IPS-18a (cell line): ENCODE data around the gene WBP1L.
A peak's percentile ranks its signal among the peaks of the same experiment; 100 is the strongest.

Experiments used
- H3K27ac ChIP-seq: one replicate; pipeline ENCODE4 v1.5.1; 2013; ENCODE audit warnings: low read length
- H3K27me3 ChIP-seq: one replicate; pipeline ENCODE4 v1.6.1; 2013; ENCODE audit warnings: mild to moderate bottlenecking, low read length; ENCODE audit not compliant: control insufficient read depth, insufficient read depth
- H3K36me3 ChIP-seq: one replicate; pipeline ENCODE4 v1.6.1; 2013; ENCODE audit warnings: low read depth, low read length; ENCODE audit not compliant: control insufficient read depth
- H3K4me1 ChIP-seq: one replicate; pipeline ENCODE4 v1.6.1; 2013; ENCODE audit warnings: low read depth, low read length; ENCODE audit not compliant: control insufficient read depth
- H3K4me3 ChIP-seq: one replicate; pipeline ENCODE4 v1.5.1; 2013; ENCODE audit warnings: low read length
- H3K9ac ChIP-seq: one replicate; pipeline ENCODE4 v1.6.1; 2013; ENCODE audit warnings: mild to moderate bottlenecking, low read length, moderate library complexity
- H3K9me3 ChIP-seq: one replicate; pipeline ENCODE4 v1.6.1; 2013; ENCODE audit warnings: low read depth, low read length; ENCODE audit not compliant: control insufficient read depth

WBP1L gene

GRCh38 chr10:102785818-102786217 lies 42.1 kb downstream of the WBP1L start:
- no peak overlapping the region for H3K27ac ChIP-seq
- no peak overlapping the region for H3K9ac ChIP-seq
- no peak overlapping the region for H3K4me3 ChIP-seq
- H3K36me3 ChIP-seq = no peaks in the 10 kb centered on the region
- peaks cover 2% of the 10 kb centered on the region for H3K4me1 ChIP-seq
- H3K27me3 ChIP-seq = no peaks in the 10 kb centered on the region
- no peaks in the 10 kb centered on the region for H3K9me3 ChIP-seq

GRCh38 chr10:102791754-102792395 lies 48.1 kb downstream of the WBP1L start:
- no peak overlapping the region for H3K27ac ChIP-seq
- no peaks in the 10 kb centered on the region for H3K9me3 ChIP-seq
- H3K4me3 ChIP-seq = no peak overlapping the region
- no peak overlapping the region for H3K9ac ChIP-seq
- H3K27me3 ChIP-seq = no peaks in the 10 kb centered on the region
- no peaks in the 10 kb centered on the region for H3K36me3 ChIP-seq
- peaks cover 1% of the 10 kb centered on the region for H3K4me1 ChIP-seq

- no peaks in the 10 kb centered on the region for H3K9me3 ChIP-seq
- no peak overlapping the region for H3K4me3 ChIP-seq
- no peak overlapping the region for H3K9ac ChIP-seq
- H3K4me1 ChIP-seq = peaks cover 18% of the 10 kb centered on the region
- H3K27ac ChIP-seq = no peak overlapping the region
- H3K36me3 ChIP-seq = no peaks in the 10 kb centered on the region
- no peaks in the 10 kb centered on the region for H3K27me3 ChIP-seq
Measured at GRCh38 chr10:102795453-102796406, 52.0 kb downstream of the WBP1L start.

GRCh38 chr10:102796407-102797176 lies 52.8 kb downstream of the WBP1L start:
- Histone ChIP-seq H3K4me3 (no peak overlapping the region), H3K9ac (no peak overlapping the region), H3K4me1 (peaks cover 27% of the 10 kb centered on the region)

GRCh38 chr10:102799691-102800471 lies 56.1 kb downstream of the WBP1L start:
- Histone ChIP-seq H3K27me3 (no peaks in the 10 kb centered on the region), H3K27ac (no peak overlapping the region), H3K36me3 (peaks cover 4% of the 10 kb centered on the region), H3K9me3 (no peaks in the 10 kb centered on the region), H3K4me3 (no peak overlapping the region), H3K4me1 (peaks cover 47% of the 10 kb centered on the region), H3K9ac (no peak overlapping the region)

More at GRCh38 chr10:102796407-102797176, 52.8 kb downstream of the WBP1L start:
- no peaks in the 10 kb centered on the region for H3K36me3 ChIP-seq
- no peaks in the 10 kb centered on the region for H3K9me3 ChIP-seq
- H3K27me3 ChIP-seq = no peaks in the 10 kb centered on the region
- no peak overlapping the region for H3K27ac ChIP-seq

GRCh38 chr10:102800611-102801335 lies 57.0 kb downstream of the WBP1L start:
- Histone ChIP-seq H3K27ac (peak overlapping the region; percentile 6), H3K9me3 (no peaks in the 10 kb centered on the region), H3K36me3 (peaks cover 4% of the 10 kb centered on the region), H3K9ac (no peak overlapping the region), H3K4me3 (no peak overlapping the region), H3K27me3 (no peaks in the 10 kb centered on the region), H3K4me1 (peaks cover 47% of the 10 kb centered on the region)

GRCh38 chr10:102801496-102801895 lies 57.7 kb downstream of the WBP1L start:
- H3K9me3 ChIP-seq = no peaks in the 10 kb centered on the region
- peak overlapping the region; percentile 47 for H3K27ac ChIP-seq
- H3K9ac ChIP-seq = no peak overlapping the region
- H3K36me3 ChIP-seq = peaks cover 4% of the 10 kb centered on the region
- no peaks in the 10 kb centered on the region for H3K27me3 ChIP-seq
- H3K4me3 ChIP-seq = no peak overlapping the region
- peaks cover 47% of the 10 kb centered on the region for H3K4me1 ChIP-seq

GRCh38 chr10:102801978-102802377 lies 58.2 kb downstream of the WBP1L start:
- H3K9ac ChIP-seq = no peak overlapping the region
- no peaks in the 10 kb centered on the region for H3K27me3 ChIP-seq
- H3K4me1 ChIP-seq = peaks cover 45% of the 10 kb centered on the region
- H3K36me3 ChIP-seq = peaks cover 4% of the 10 kb centered on the region
- H3K4me3 ChIP-seq = no peak overlapping the region
- H3K27ac ChIP-seq = no peak overlapping the region
- no peaks in the 10 kb centered on the region for H3K9me3 ChIP-seq

- peak overlapping the region; percentile 81 for H3K27ac ChIP-seq
- no peaks in the 10 kb centered on the region for H3K9me3 ChIP-seq
- H3K27me3 ChIP-seq = no peaks in the 10 kb centered on the region
- peaks cover 4% of the 10 kb centered on the region for H3K36me3 ChIP-seq
- no peak overlapping the region for H3K4me3 ChIP-seq
- H3K4me1 ChIP-seq = peaks cover 44% of the 10 kb centered on the region
- H3K9ac ChIP-seq = peak overlapping the region; percentile 4
Measured at GRCh38 chr10:102802920-102803534, 59.3 kb downstream of the WBP1L start.

GRCh38 chr10:102804382-102805055 lies 60.8 kb downstream of the WBP1L start:
- Histone ChIP-seq H3K9ac (no peak overlapping the region), H3K27me3 (no peaks in the 10 kb centered on the region), H3K4me3 (no peak overlapping the region), H3K4me1 (peaks cover 47% of the 10 kb centered on the region), H3K9me3 (no peaks in the 10 kb centered on the region), H3K27ac (no peak overlapping the region), H3K36me3 (peaks cover 4% of the 10 kb centered on the region)
